Left hindlimb (tissue), 1 donor: ENCODE results near the gene DGKD.
"Not testable (repeated sequence)": the region's sequence is repeated elsewhere in the genome, so short reads cannot be mapped to it uniquely, and the experiment has no call there.

ENCODE experiments used
- DNase-seq: peaks from one replicate; pipeline ENCODE4 v3.0.0-alpha.2; 2018

DGKD gene

DNA sequence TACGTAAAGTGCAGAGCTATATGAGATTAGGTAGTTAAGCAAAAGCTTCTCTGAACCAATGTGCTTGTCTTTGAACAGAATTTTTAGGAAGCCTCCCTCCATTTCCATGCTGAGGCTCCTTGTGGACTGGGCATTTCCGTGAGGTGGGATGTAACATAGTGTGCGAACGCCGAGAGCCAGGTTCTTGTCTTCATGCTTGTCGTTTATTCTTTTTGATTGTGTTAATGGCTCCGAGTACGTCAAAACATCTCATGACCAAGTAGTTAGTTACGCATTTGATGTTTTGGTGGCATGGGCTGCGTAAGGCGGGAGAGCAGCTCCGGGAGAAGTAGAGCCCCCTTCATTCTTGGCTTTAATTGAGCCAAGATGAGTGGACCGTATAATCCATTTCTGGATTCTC, 32.9 kb downstream of the DGKD start:
- DNase-seq = no peak

DNA sequence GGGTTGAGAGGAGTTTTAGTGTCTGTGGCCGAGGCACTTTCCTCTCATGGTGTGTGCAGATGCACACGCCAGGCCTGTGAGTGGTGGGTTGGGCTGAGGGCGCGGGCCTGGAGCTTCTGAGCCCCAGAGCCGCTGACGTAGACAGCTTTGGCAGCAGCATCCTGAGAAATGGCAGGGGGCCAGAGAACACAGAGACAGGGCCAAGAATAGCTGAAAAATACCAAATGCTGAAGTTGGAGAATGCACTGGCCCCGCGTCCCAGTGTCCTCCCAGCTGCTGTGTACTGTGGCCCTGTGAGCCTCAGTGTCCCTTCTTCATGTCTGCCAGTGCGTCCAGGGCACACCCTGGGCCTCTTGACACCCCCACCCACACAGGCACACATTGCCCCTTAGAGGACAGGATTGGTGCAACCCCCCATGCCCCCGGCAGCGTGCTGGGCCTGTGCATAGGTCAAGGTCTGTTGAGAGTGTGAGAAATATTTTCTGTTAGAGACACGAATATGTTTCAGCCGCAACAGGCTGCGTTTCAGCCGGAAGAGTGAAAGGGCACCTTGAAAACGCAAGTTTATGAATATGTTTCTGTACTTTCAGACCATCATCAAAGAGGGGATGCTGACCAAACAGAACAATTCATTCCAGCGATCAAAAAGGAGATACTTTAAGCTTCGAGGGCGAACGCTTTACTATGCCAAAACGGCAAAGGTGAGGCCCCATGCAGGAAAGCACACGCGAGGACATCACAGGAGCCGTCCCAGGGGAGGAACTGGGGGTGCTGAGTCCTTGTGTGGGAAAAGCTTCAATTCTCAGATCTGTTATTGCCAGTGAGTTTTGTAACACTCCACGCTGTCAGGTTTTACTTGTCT, 33.6 kb downstream of the DGKD start:
- DNase-seq = peak; percentile 96

DNA sequence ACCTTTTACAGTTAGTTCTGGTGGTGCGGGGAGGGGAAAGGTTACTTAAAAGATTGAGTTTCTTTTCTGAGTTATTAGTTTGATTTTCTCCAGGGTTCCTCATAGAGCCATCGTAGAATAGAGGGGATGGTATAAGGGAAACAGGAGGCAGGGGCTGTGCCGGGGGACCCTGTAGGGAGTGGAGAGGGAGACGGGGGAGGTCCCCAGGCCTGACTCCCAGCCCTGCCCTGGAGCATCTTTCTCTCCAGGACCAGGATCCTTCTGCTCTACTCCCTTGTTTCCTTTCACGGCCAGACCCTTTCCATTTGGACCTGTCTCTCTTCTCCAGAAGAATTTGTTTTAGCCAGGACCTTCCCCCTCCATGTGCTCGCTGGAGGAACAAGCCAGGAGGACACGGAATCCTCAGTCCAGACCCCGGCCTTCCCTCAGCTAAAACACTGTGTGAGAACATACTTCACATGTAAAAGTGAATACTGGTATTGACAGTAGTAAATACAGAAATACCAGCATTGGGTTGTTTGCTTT, 35.4 kb downstream of the DGKD start:
- no peak for DNase-seq

- DNase-seq = no peak
These were observed 41.4 kb downstream of the DGKD start for GRCh38 chr2:233395687-233396086.

GRCh38 chr2:233396726-233397665, 42.7 kb downstream of the DGKD start:
- not testable (repeated sequence) for DNase-seq

DNA sequence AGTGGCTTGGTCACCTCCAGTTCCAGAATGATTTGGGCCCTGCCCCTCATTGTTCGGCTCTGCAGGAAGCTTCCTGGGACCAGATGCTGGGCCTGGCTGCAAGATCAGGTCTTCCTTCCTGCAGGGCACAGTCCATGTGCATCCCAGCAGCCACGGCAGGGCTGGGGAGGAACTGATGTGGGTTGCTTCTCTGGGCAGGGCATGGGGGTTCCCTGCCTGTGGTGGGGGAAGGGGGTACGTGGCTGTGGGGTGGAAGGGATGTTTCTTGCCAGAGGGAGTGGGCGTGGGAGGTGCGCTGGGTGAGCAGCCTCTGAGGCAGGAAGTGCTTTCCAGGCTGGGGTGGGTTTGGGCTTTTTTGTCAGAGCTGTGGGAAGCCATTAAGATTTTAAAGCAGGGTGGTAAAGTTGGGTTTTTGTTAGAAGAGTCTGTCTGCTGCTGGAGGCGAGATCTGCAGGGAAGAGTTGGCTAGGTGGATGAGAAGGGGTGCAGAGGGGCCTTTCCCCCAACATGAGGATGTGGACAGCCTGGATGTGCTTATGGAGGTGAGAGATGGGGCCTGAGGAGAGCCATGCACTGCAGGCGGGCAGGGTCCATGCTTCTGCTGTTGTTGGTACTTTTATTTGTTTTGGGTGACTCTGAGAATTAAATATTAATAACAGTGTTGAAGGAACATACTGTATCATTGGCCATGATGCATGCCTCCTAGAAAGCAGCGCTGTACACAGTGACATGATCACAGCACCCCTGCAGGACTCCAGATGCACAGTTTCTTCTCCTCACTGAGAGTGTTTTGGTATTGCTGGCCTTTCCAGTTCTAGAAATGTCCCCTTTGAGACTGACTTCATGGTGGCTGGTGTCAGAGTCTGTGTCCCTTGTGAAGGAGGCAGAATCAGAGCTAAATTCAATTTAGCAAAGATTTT, 45.3 kb downstream of the DGKD start:
- no peak for DNase-seq

DNA sequence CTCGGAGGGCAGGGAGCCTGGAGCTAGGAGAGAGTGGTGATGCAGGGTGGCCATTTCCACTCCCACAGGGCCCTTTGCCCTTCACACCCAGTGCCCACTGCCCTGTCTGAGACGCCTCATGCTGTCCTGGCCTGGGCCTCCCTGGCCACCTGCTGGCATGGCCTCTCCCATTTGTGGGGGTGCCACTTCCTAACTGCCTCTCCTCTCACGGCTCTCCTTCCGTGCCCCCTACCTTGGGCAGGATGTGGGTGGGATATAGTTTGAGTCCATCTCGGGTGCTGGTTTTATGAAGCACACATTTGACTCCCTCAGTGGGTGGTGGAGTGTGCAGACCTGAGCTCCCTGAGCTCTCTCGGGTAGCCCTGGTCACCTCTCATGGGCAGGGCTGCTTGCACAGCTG, 46.0 kb downstream of the DGKD start:
- no peak for DNase-seq

DNA sequence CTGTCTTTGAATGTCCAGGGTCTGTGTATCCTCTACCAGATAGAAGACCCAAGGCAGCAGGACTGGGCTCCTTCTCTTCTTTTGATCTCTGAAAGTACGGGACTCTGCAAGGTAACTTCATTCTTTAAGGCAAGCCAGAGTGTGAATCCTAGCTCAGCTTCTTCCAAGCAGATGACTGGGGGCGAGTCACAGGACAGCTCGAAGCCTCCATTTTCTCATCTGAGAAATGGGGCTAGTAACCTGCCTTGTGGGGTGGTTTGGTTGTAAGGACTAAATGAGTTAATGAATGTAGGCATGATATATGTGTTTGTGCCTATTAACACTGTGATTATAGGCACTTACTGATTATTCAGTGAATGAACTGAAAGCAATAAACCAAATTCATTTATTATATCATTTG, 46.7 kb downstream of the DGKD start:
- DNase-seq = no peak

- DNase-seq = no peak
These were observed 48.1 kb downstream of the DGKD start for GRCh38 chr2:233402346-233402745.

DNA sequence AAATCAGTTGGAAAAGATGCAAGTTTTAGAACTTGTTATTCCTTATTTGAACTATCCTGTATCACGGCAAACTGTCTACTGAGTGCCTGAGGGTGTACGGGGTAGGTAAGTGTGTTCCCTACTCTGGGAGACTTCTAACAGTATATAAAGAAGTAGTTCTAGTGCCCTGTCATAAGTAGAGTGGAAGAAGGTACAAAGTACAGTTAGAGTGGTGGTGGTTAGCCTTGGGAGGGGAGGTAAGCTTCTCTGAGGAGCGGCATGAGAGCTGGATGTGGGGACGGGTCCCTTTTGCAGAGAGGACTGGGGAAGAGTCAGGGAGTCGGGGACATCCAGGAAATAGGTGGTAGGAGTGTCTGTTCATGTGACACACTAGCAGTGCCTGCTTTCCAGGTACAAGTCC, 48.5 kb downstream of the DGKD start:
- DNase-seq = no peak

DNA sequence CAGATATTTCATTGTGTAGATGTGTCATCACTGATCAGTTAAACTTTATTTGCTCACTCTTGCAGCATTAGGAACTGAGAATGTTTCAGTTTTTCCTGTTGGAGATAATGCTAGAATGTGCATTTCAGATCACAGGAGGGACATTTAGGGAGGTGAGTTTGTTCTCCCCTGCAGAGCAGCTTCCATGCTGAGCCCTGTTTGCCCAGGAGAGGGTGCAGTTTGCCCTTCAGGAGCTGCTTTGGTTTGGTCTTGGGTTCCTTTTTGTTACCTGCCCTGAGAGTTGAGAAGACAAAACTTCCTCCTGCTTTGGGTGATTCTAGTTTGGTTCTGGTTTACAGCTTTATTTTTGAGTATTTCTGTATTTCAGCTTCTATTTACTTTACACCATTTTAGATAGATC, 49.9 kb downstream of the DGKD start:
- DNase-seq = no peak

DNA sequence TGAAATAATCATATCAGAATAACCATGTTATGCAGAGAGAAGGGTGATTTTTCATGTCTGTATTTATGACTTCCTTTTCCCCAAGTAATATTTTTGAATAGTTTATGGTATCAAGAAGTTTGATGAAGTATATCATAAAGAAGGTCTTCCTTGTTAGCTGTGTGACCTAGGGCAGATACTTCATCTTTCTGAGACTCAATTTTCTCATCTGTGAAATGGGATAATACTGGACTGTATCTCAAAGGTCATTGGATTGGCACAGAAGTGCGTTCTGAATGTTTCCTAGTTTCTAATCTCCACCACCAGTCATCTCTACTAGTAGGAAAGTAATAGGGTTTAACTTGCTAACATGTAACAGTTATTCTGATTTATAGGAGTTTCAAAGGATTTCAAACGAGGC, 52.6 kb downstream of the DGKD start:
- no peak for DNase-seq

GRCh38 chr2:233407771-233408181, 53.5 kb downstream of the DGKD start:
- DNase-seq = no peak

GRCh38 chr2:233408366-233409285, 54.3 kb downstream of the DGKD start:
- DNase-seq = no peak

DNA sequence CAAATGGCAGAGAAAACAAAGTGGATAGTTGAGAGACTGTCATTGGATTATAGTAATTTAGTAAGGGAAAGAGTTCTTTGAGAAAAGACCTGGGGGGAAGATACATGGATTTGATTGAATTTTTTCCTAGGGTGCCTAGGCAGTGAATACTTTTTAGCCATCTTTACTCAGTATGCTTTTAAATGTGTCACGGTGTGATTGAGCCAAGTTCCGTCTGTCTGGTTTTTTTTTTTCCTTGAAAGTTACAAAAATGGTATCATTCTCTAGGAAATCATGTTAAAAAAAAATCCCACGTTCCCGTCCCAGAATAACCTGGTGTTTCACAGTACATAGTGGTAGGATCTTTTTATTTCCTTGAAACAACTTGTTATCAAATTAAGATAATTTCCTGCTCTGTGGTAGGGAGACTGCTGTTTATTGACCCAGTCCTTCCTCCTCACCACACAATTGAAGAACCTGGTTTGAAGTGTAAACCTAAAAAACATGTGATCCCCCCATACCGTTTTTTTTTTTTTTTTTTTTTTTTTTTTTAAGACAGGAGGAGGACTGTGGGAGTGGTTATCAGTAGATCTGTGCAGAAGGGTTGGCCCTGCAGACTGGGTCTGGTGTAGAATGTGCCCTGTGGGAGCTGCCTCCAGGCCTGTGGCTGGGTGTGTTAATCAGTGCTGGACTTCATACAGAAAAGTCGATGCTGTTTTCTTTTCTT, 55.1 kb downstream of the DGKD start:
- no peak for DNase-seq

DNA sequence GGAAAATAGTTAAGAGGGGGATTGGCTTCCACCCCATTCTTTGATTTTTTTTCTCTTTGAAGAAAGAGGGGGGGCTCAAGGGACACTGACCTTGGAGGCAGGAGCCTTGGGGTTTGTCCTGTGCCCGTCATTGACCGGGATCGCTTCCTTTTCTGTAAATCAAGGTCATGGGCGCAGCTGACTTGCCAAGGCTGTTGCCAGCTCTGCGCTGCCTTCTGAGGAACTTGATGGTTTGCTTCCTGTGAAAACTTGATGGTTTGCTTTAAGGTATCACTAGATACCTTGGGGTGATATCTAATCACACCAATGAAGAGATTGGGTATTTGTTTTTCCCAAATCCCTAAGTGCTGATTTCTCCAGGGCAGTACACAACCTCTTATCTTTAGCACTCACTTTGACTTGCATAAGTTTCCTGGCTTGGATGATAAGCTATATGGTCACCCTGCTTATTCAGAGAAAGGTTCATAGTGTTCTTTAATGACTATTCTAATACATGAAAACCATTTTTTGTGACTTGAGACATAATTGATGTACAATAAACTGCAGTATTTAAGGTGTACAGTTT, 56.0 kb downstream of the DGKD start:
- DNase-seq = no peak

- DNase-seq = no peak
These were observed 56.9 kb downstream of the DGKD start for GRCh38 chr2:233411162-233411561.

DNA sequence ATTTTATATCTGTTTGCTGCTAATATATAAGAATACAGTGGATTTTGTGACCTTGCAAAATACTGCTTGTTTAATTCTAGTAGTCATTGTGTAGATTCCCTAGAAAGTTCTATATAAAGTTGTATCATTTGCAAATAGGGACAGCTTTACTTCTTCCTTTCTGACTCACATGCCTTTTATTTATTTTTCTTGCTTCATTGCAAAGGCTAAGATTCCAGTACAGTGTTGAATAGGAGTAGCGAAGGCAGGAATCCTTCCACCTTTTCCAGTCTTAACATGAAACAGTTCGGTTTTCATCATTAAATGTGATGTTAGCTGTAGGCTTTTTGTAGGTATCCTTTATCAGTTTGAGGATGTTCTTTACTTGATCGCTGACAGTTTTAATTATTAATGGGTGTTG, 58.1 kb downstream of the DGKD start:
- no peak for DNase-seq

DNA sequence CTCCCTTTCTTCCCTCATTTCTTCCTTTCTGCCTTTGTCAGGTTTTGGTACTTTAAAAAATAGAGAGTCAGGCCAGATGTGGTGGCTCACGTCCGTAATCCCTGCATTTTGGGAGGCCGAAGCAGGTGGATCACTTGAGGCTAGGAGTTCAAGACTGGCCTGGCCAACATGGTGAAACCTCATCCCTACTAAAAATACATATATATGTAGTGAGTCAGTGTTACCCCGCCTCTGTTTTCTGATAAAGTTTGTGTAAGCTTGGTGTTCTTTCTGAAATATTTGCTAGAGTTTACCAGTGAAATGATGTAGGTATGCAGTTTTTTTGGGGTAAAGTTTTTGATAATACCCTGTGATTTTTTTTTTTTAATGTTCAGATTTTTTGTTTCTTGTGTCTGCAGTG, 58.8 kb downstream of the DGKD start:
- no peak for DNase-seq

- DNase-seq = peak; percentile 62
These were observed 59.4 kb downstream of the DGKD start for GRCh38 chr2:233413559-233414272.
